ENCODE measurements around the gene ABCE1. TPM values are rescaled to one million over a fixed set of nuclear protein-coding genes. Genes with fewer than 3 reads are reported as not detected.

ABCE1 gene
- total and polyA plus RNA-seq, 10 of the 15 experiments (the other 5 are each of a cell fraction or from before 2014, with no cell fraction given): 75.9 to 172 (median 134) TPM

GRCh38 chr4:145097821-145098674 is at the start of gene ABCE1, which contains the start of gene ANAPC10 (continued):
- TF ChIP-seq, protein P1, sequence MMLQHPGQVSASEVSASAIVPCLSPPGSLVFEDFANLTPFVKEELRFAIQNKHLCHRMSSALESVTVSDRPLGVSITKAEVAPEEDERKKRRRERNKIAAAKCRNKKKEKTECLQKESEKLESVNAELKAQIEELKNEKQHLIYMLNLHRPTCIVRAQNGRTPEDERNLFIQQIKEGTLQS (IDR thresholded peaks at IDR 0.05; ENCODE audit: borderline replicate concordance, extremely low read depth, low read depth, low read length): peak; percentile 68; the same call in 1 of the 2 replicates
- TF ChIP-seq BHLHE40 (IDR thresholded peaks at IDR 0.05; ENCODE audit: borderline replicate concordance in 1 of 2, low read depth in 2 of 2, low read length in 1 of 2) (peak; percentile 79 to 91), STAT3 (IDR thresholded peaks at IDR 0.05; ENCODE audit: low read depth, low read length) (no peak), MYB (IDR thresholded peaks at IDR 0.05; ENCODE audit: borderline replicate concordance, low read depth, low read length) (peak; percentile 64; the same call in 1 of the 2 replicates), SRF (IDR thresholded peaks at IDR 0.05; ENCODE audit: low read depth in 2 of 2, low read length in 2 of 2) (peak; percentile 37 to 90; a peak in 2 of 4 replicates), EED (IDR thresholded peaks at IDR 0.05; ENCODE audit: low read depth) (no peak), RUNX3 (IDR thresholded peaks at IDR 0.05; ENCODE audit: low read length) (peak; percentile 30), EGR1 (IDR thresholded peaks at IDR 0.05; ENCODE audit: borderline replicate concordance in 1 of 2, low read depth in 2 of 2, low read length in 2 of 2) (peak in 1 of 2 experiments; percentile 50; a peak in 1 of 3 replicates), RBBP5 (conservative IDR thresholded peaks at IDR 0.05) (peak; percentile 27; the same call in 1 of the 2 replicates), BRCA1 (IDR thresholded peaks at IDR 0.05; ENCODE audit: low read depth, low read length) (no peak), SMC3 (IDR thresholded peaks at IDR 0.05; ENCODE audit: borderline replicate concordance, low read length) (no peak), CREB1 (IDR thresholded peaks at IDR 0.05; ENCODE audit: low read depth) (peak; percentile 99), MLLT1 (IDR thresholded peaks at IDR 0.05) (peak; percentile 97), FOXM1 (IDR thresholded peaks at IDR 0.05; ENCODE audit: low read depth, low read length) (peak; percentile 46; the same call in 1 of the 2 replicates), MTA2 (IDR thresholded peaks at IDR 0.05; ENCODE audit: low read depth) (0 out of 2 replicates have a peak, but pooled peaks have one; percentile 29), MXI1 (IDR thresholded peaks at IDR 0.05; ENCODE audit: low read depth, low read length) (peak; percentile 99), YY1 (IDR thresholded peaks at IDR 0.05; ENCODE audit: low read depth, low read length) (peak; percentile 98), IRF4 (IDR thresholded peaks at IDR 0.05; ENCODE audit: low read depth, low read length) (0 out of 2 replicates have a peak, but pooled peaks have one; percentile 18)
- TF ChIP-seq, protein P2, sequence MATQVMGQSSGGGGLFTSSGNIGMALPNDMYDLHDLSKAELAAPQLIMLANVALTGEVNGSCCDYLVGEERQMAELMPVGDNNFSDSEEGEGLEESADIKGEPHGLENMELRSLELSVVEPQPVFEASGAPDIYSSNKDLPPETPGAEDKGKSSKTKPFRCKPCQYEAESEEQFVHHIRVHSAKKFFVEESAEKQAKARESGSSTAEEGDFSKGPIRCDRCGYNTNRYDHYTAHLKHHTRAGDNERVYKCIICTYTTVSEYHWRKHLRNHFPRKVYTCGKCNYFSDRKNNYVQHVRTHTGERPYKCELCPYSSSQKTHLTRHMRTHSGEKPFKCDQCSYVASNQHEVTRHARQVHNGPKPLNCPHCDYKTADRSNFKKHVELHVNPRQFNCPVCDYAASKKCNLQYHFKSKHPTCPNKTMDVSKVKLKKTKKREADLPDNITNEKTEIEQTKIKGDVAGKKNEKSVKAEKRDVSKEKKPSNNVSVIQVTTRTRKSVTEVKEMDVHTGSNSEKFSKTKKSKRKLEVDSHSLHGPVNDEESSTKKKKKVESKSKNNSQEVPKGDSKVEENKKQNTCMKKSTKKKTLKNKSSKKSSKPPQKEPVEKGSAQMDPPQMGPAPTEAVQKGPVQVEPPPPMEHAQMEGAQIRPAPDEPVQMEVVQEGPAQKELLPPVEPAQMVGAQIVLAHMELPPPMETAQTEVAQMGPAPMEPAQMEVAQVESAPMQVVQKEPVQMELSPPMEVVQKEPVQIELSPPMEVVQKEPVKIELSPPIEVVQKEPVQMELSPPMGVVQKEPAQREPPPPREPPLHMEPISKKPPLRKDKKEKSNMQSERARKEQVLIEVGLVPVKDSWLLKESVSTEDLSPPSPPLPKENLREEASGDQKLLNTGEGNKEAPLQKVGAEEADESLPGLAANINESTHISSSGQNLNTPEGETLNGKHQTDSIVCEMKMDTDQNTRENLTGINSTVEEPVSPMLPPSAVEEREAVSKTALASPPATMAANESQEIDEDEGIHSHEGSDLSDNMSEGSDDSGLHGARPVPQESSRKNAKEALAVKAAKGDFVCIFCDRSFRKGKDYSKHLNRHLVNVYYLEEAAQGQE (IDR thresholded peaks at IDR 0.05; ENCODE audit: low read depth, low read length): no peak
- TF ChIP-seq, protein P3, sequence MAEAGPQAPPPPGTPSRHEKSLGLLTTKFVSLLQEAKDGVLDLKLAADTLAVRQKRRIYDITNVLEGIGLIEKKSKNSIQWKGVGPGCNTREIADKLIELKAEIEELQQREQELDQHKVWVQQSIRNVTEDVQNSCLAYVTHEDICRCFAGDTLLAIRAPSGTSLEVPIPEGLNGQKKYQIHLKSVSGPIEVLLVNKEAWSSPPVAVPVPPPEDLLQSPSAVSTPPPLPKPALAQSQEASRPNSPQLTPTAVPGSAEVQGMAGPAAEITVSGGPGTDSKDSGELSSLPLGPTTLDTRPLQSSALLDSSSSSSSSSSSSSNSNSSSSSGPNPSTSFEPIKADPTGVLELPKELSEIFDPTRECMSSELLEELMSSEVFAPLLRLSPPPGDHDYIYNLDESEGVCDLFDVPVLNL (IDR thresholded peaks at IDR 0.05; ENCODE audit: low read depth, low read length): no peak; the same call in 1 of the 2 replicates
- TF ChIP-seq, protein P4, sequence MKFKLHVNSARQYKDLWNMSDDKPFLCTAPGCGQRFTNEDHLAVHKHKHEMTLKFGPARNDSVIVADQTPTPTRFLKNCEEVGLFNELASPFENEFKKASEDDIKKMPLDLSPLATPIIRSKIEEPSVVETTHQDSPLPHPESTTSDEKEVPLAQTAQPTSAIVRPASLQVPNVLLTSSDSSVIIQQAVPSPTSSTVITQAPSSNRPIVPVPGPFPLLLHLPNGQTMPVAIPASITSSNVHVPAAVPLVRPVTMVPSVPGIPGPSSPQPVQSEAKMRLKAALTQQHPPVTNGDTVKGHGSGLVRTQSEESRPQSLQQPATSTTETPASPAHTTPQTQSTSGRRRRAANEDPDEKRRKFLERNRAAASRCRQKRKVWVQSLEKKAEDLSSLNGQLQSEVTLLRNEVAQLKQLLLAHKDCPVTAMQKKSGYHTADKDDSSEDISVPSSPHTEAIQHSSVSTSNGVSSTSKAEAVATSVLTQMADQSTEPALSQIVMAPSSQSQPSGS (IDR thresholded peaks at IDR 0.05; ENCODE audit: low read length): peak; percentile 71; the same call in 1 of the 2 replicates

Measured in GM12878 (cell line).